DND-41 (cell line): Measurements from ENCODE around the gene CCNA2.

ENCODE experiments used
- EZH2 ChIP-seq: IDR thresholded peaks from 3 replicates; pipeline ENCODE4 v1.6.1; 2012; ENCODE audit warnings: borderline replicate concordance, low read depth, mild to moderate bottlenecking, moderate library complexity, low read length, inconsistent platforms; ENCODE audit not compliant: severe bottlenecking
- TF ChIP-seq, protein P1 (sequence below): IDR thresholded peaks from 2 replicates; pipeline ENCODE4 v1.5.1; 2012; ENCODE audit warnings: borderline replicate concordance, low read length, moderate library complexity, mild to moderate bottlenecking; ENCODE audit not compliant: poor library complexity, severe bottlenecking; ENCODE audit errors: extremely low read depth

GRCh38 chr4:121773883-121774282 is 49.8 kb downstream of the CCNA2 start:
- TF ChIP-seq, protein P1, sequence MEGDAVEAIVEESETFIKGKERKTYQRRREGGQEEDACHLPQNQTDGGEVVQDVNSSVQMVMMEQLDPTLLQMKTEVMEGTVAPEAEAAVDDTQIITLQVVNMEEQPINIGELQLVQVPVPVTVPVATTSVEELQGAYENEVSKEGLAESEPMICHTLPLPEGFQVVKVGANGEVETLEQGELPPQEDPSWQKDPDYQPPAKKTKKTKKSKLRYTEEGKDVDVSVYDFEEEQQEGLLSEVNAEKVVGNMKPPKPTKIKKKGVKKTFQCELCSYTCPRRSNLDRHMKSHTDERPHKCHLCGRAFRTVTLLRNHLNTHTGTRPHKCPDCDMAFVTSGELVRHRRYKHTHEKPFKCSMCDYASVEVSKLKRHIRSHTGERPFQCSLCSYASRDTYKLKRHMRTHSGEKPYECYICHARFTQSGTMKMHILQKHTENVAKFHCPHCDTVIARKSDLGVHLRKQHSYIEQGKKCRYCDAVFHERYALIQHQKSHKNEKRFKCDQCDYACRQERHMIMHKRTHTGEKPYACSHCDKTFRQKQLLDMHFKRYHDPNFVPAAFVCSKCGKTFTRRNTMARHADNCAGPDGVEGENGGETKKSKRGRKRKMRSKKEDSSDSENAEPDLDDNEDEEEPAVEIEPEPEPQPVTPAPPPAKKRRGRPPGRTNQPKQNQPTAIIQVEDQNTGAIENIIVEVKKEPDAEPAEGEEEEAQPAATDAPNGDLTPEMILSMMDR: no peak
- TF ChIP-seq EZH2: no peak
